IMR-90 (cell line): ENCODE data around the gene PLS1. TPM values are rescaled to one million over a fixed set of nuclear protein-coding genes. Genes with fewer than 3 reads are reported as not detected.
A peak's percentile ranks its signal among the peaks of the same experiment; 100 is the strongest.

Experiments
- ATAC-seq: fragments of 200-7000 bp; cut with Tn5 transposase; 2 replicates; pipeline ENCODE4 v1.9.1; 2020; ENCODE audit warnings: low read depth, mild to moderate bottlenecking, moderate library complexity
- BruUV-seq: library from RNA; stranded (reverse); fragments of 400-500 nt; replicated peaks from 2 replicates; lab custom pipeline; 2021; lab: Mats Ljungman, UMichigan
- CTCF ChIA-PET: fragments of 300-600 bp; formaldehyde crosslinking; extraction: SDS; loops from one replicate; lab custom pipeline; 2021; ENCODE audit warnings: antibody characterized with exemption; lab: Yijun Ruan, JAX
- POLR2A ChIA-PET: fragments of 300-600 bp; sonication (Branson Sonifier 250); formaldehyde crosslinking; loops from one replicate; lab custom pipeline; 2022; ENCODE audit warnings: antibody characterized with exemption; ENCODE audit not compliant: unreplicated experiment; lab: Charles Lee
- DNase-seq: peaks from one replicate; pipeline ENCODE4 v3.0.0; 2013
- H2AFZ ChIP-seq: replicated peaks from 2 replicates; pipeline ENCODE3; 2013; ENCODE audit warnings: low read length, mild to moderate bottlenecking; ENCODE audit not compliant: poor library complexity
- H2AK5ac ChIP-seq: 2 replicates; pipeline ENCODE4 v1.6.1; 2013; ENCODE audit warnings: low read depth, low read length, inconsistent platforms
- H2AK9ac ChIP-seq: replicated peaks from 2 replicates; pipeline ENCODE3; 2013; ENCODE audit warnings: mild to moderate bottlenecking, low read depth, low read length, moderate library complexity; ENCODE audit not compliant: poor library complexity
- H2BK120ac ChIP-seq: 2 replicates; pipeline ENCODE4 v1.6.1; 2013; ENCODE audit warnings: low read depth, low read length, inconsistent platforms
- H2BK15ac ChIP-seq: 3 replicates; pipeline ENCODE4 v1.6.1; 2013; ENCODE audit warnings: low read depth, low read length, inconsistent platforms
- H2BK20ac ChIP-seq: 2 replicates; pipeline ENCODE4 v1.6.1; 2013; ENCODE audit warnings: low read depth, mild to moderate bottlenecking, inconsistent platforms, low read length, moderate library complexity
- H2BK5ac ChIP-seq: 2 replicates; pipeline ENCODE4 v1.6.1; 2013; ENCODE audit warnings: mild to moderate bottlenecking, low read depth, low read length, inconsistent platforms; ENCODE audit not compliant: poor library complexity, severe bottlenecking
- H3K14ac ChIP-seq: replicated peaks from 2 replicates; pipeline ENCODE4 v1.6.1; 2013; ENCODE audit warnings: low read depth, low read length, inconsistent platforms
- H3K18ac ChIP-seq: 2 replicates; pipeline ENCODE4 v1.6.1; 2013; ENCODE audit warnings: low read depth, low read length, control low read depth
- H3K23ac ChIP-seq: 2 replicates; pipeline ENCODE4 v1.6.1; 2013; ENCODE audit warnings: low read depth, low read length, inconsistent platforms
- H3K27ac ChIP-seq: 2 replicates; pipeline ENCODE4 v1.5.1; 2013; ENCODE audit warnings: mild to moderate bottlenecking, control low read depth, low read length; ENCODE audit not compliant: insufficient read depth
- H3K27me3 ChIP-seq: 2 replicates; pipeline ENCODE4 v1.6.1; 2013; ENCODE audit warnings: low read length; ENCODE audit not compliant: control insufficient read depth, insufficient read depth
- H3K36me3 ChIP-seq: 2 replicates; pipeline ENCODE4 v1.6.1; 2013; ENCODE audit warnings: low read length, mixed read lengths; ENCODE audit not compliant: control insufficient read depth, insufficient read depth
- H3K4ac ChIP-seq: 2 replicates; pipeline ENCODE4 v1.6.1; 2013; ENCODE audit warnings: low read depth, low read length, inconsistent platforms
- H3K4me1 ChIP-seq: 2 replicates; pipeline ENCODE4 v1.6.1; 2013; ENCODE audit warnings: low read length, mixed read lengths; ENCODE audit not compliant: control insufficient read depth, insufficient read depth
- H3K4me2 ChIP-seq: 2 replicates; pipeline ENCODE4 v1.6.1; 2013; ENCODE audit warnings: low read depth, mild to moderate bottlenecking, control low read depth, low read length, moderate library complexity
- H3K4me3 ChIP-seq: 2 replicates; pipeline ENCODE4 v1.5.1; 2013; ENCODE audit warnings: low read depth, mild to moderate bottlenecking, control low read depth, low read length, moderate library complexity; ENCODE audit not compliant: insufficient read depth
- H3K56ac ChIP-seq: 2 replicates; pipeline ENCODE4 v1.6.1; 2013; ENCODE audit warnings: low read length, inconsistent platforms; ENCODE audit not compliant: insufficient read depth; ENCODE audit errors: extremely low read depth
- H3K79me1 ChIP-seq, 2 experiments: 2 replicates each; pipeline ENCODE4 v1.6.1; 2013; ENCODE audit warnings: low read length in 2 of 2, inconsistent platforms in 1 of 2, low read depth in 1 of 2
- H3K9ac ChIP-seq: 2 replicates; pipeline ENCODE4 v1.6.1; 2013; ENCODE audit warnings: low read depth, low read length, control low read depth
- H3K9me1 ChIP-seq: 2 replicates; pipeline ENCODE4 v1.6.1; 2013; ENCODE audit warnings: low read length, inconsistent platforms; ENCODE audit not compliant: insufficient read depth
- H3K9me3 ChIP-seq: 2 replicates; pipeline ENCODE4 v1.6.1; 2013; ENCODE audit warnings: low read length; ENCODE audit not compliant: control insufficient read depth, insufficient read depth
- H4K20me1 ChIP-seq: 2 replicates; pipeline ENCODE4 v1.6.1; 2013; ENCODE audit warnings: low read length, inconsistent platforms; ENCODE audit not compliant: insufficient read depth
- H4K5ac ChIP-seq: 2 replicates; pipeline ENCODE4 v1.6.1; 2013; ENCODE audit warnings: mild to moderate bottlenecking, low read depth, low read length, control low read depth
- H4K8ac ChIP-seq, 2 experiments: 2 replicates each; pipeline ENCODE4 v1.6.1; 2013; ENCODE audit warnings: low read depth in 2 of 2, low read length in 2 of 2, control low read depth in 1 of 2, inconsistent platforms in 1 of 2
- H4K91ac ChIP-seq: 2 replicates; pipeline ENCODE4 v1.6.1; 2013; ENCODE audit warnings: low read depth, low read length, inconsistent platforms; ENCODE audit not compliant: insufficient read depth
- BHLHE40 ChIP-seq: fragments of 150-350 bp; IDR thresholded peaks from 2 replicates; pipeline ENCODE4 v1.6.1; 2016; ENCODE audit warnings: mild to moderate bottlenecking, low read depth, low read length
- CEBPB ChIP-seq: IDR thresholded peaks from 2 replicates; pipeline ENCODE4 v1.6.1; 2012; ENCODE audit warnings: low read depth, low read length, improper control_type of control experiment
- CHD1 ChIP-seq: IDR thresholded peaks from 2 replicates; pipeline ENCODE4 v1.6.1; 2012; ENCODE audit warnings: low read depth, low read length, improper control_type of control experiment
- CTCF ChIP-seq: conservative IDR thresholded peaks from 2 replicates; pipeline ENCODE4 v1.5.1; 2012; ENCODE audit warnings: mild to moderate bottlenecking, low read depth, low read length, improper control_type of control experiment
- FOS ChIP-seq: fragments of 150-350 bp; IDR thresholded peaks from 2 replicates; pipeline ENCODE4 v1.6.1; 2016; ENCODE audit warnings: low read depth, low read length
- MAFK ChIP-seq: IDR thresholded peaks from 2 replicates; pipeline ENCODE4 v1.6.1; 2012; ENCODE audit warnings: low read depth, low read length, improper control_type of control experiment
- NFE2L2 ChIP-seq: fragments of 150-350 bp; IDR thresholded peaks from 2 replicates; pipeline ENCODE4 v1.6.1; 2016; ENCODE audit warnings: low read depth, mild to moderate bottlenecking, low read length
- POLR2A ChIP-seq: IDR thresholded peaks from 2 replicates; pipeline ENCODE4 v1.6.1; 2012; ENCODE audit warnings: mild to moderate bottlenecking, low read depth, low read length
- RCOR1 ChIP-seq: IDR thresholded peaks from 2 replicates; pipeline ENCODE4 v1.6.1; 2012; ENCODE audit warnings: mild to moderate bottlenecking, low read length, improper control_type of control experiment; ENCODE audit not compliant: insufficient replicate concordance
- RFX5 ChIP-seq: IDR thresholded peaks from 2 replicates; pipeline ENCODE4 v1.8.0; 2012; ENCODE audit warnings: low read depth, mild to moderate bottlenecking, low read length, moderate library complexity
- SMC3 ChIP-seq: fragments of 150-350 bp; IDR thresholded peaks from 2 replicates; pipeline ENCODE4 v1.6.1; 2016; ENCODE audit warnings: low read depth, mild to moderate bottlenecking, antibody characterized with exemption, low read length, moderate library complexity
- USF2 ChIP-seq: fragments of 150-350 bp; IDR thresholded peaks from 2 replicates; pipeline ENCODE4 v1.6.1; 2017; ENCODE audit warnings: mild to moderate bottlenecking, antibody characterized with exemption, low read length, low read depth
- WGBS, 2 experiments: methylation state at CpG; one replicate each; pipeline versions ENCODE4 v1.1.5 to v1.1.7; 2013; ENCODE audit warnings: missing lambda C conversion rate in 2 of 2; ENCODE audit not compliant: insufficient read length in 1 of 2; ENCODE audit errors: extremely low coverage in 2 of 2; 5-methylcytosine and 5-hydroxymethylcytosine counted together
- dilution Hi-C: fragments of 300-500 bp; cut with HindIII; formaldehyde crosslinking; loops from one replicate; pipeline ENCODE4 v1.14.3; 2018; ENCODE audit warnings: low sequenced_read_pairs; ENCODE audit not compliant: unreplicated experiment
- in situ Hi-C: fragments of 300-500 bp; cut with MboI; formaldehyde crosslinking; loops from 3 replicates; pipeline ENCODE4 v1.14.3; 2019; ENCODE audit warnings: low sequenced_read_pairs, inconsistent platforms, mixed read lengths
- intact Hi-C: fragments of 100-400 bp; cut with micrococcal nuclease; formaldehyde crosslinking; loops from 2 replicates; pipeline ENCODE4 v1.10.0; 2022
- polyA plus RNA-seq, 3 experiments: library from polyadenylated mRNA; depleted of rRNA; stranded (reverse); fragments of >200 nt; gene quantifications; 2 replicates each; pipeline ENCODE4 v1.2.3, GENCODE V29; 2012; ENCODE audit warnings: low replicate concordance in 1 of 3
- total RNA-seq: library from RNA; depleted of rRNA; stranded (reverse); fragments of >200 nt; gene quantifications from 2 replicates; pipeline ENCODE4 v1.2.3, GENCODE V29; 2012
- TF ChIP-seq, protein P1 (sequence below): fragments of 150-350 bp; IDR thresholded peaks from 2 replicates; pipeline ENCODE4 v1.6.1; 2016; ENCODE audit warnings: low read depth, mild to moderate bottlenecking, low read length, moderate library complexity, borderline replicate concordance

The PLS1 gene
- total and polyA plus RNA-seq, 2 of the 4 experiments (the other 2 are of a cell fraction), result 0.29 to 0.90 TPM

- ChIA-PET POLR2A (no interaction called here), CTCF (interaction anchor here (0.8 kb wide), 1 partner anchor 409 kb away, joined by 3 read pairs; no protein-coding TSS in a partner anchor)
- Histone ChIP-seq H2BK120ac (no peak overlapping the region), H4K8ac (peak overlapping the region; percentile 61 to 83; a peak in 3 of 4 replicates), H3K79me1 (peaks cover 18 to 27% of the 10 kb centered on the region in 2 experiments), H2BK15ac (no peak overlapping the region), H3K9me1 (0 out of 2 replicates have a peak, but pooled peaks cover 3% of the 10 kb centered on the region), H3K27me3 (no peaks in the 10 kb centered on the region; the same call in 1 of the 2 replicates), H2AFZ (peak overlapping the region; percentile 98), H4K5ac (no peak overlapping the region), H3K23ac (peak overlapping the region; percentile 75), H3K27ac (peak overlapping the region; percentile 56), H4K20me1 (no peaks in the 10 kb centered on the region), H2BK20ac (no peak overlapping the region), H2AK5ac (no peak overlapping the region; the same call in 1 of the 2 replicates), H3K4me3 (peak overlapping the region; percentile 72), H3K9ac (peak overlapping the region; percentile 66), H3K14ac (peak overlapping the region; percentile 86), H3K56ac (peak overlapping the region; percentile 69), H3K4me1 (no peaks in the 10 kb centered on the region), H2AK9ac (no peak overlapping the region), H3K4ac (peak overlapping the region; percentile 70), H2BK5ac (peak overlapping the region; percentile 4), H3K4me2 (peak overlapping the region; percentile 94), H3K9me3 (no peaks in the 10 kb centered on the region), H4K91ac (peak overlapping the region; percentile 75; the same call in 1 of the 2 replicates), H3K18ac (no peak overlapping the region), H3K36me3 (no peaks in the 10 kb centered on the region)
- intact Hi-C loops (loop anchor here (2.0 to 5.0 kb wide), 2 partner anchors 129 to 424 kb away; partner anchors contain the start of genes U2SURP and XRN1), dilution Hi-C loops (no loop called here), in situ Hi-C loops (no loop called here)
- TSS peak; percentile 36 for BruUV-seq
- no peak for ATAC-seq
- TF ChIP-seq USF2, result no peak
- TF ChIP-seq FOS, result no peak
- TF ChIP-seq SMC3, result no peak
- no peak for TF ChIP-seq NFE2L2
- no peak for TF ChIP-seq CEBPB
- TF ChIP-seq BHLHE40, result no peak
- TF ChIP-seq, protein P1, sequence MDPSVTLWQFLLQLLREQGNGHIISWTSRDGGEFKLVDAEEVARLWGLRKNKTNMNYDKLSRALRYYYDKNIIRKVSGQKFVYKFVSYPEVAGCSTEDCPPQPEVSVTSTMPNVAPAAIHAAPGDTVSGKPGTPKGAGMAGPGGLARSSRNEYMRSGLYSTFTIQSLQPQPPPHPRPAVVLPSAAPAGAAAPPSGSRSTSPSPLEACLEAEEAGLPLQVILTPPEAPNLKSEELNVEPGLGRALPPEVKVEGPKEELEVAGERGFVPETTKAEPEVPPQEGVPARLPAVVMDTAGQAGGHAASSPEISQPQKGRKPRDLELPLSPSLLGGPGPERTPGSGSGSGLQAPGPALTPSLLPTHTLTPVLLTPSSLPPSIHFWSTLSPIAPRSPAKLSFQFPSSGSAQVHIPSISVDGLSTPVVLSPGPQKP, result no peak
- no peak for TF ChIP-seq RFX5
- no peak for TF ChIP-seq RCOR1
- TF ChIP-seq MAFK, result no peak
- no peak for TF ChIP-seq CTCF
- no peak for TF ChIP-seq CHD1
- no peak for TF ChIP-seq POLR2A
- DNase-seq, result peak; percentile 29
- 0% methylated on average over 1 of the region's 12 CpGs; no CpG with 5 or more reads in 1 of the 2 experiments for WGBS, 2 experiments
Measured at GRCh38 chr3:142577696-142578328, 18.4 kb upstream of the PLS1 start.
